Midbrain (tissue), 1 donor: ENCODE measurements around the gene KCNA3.
"Not testable (repeated sequence)": the region's sequence is repeated elsewhere in the genome, so short reads cannot be mapped to it uniquely, and the experiment has no call there.

Experiments
- DNase-seq: peaks from one replicate; lab custom pipeline; 2025; lab: John Stamatoyannopoulos, UW

KCNA3 gene

DNA sequence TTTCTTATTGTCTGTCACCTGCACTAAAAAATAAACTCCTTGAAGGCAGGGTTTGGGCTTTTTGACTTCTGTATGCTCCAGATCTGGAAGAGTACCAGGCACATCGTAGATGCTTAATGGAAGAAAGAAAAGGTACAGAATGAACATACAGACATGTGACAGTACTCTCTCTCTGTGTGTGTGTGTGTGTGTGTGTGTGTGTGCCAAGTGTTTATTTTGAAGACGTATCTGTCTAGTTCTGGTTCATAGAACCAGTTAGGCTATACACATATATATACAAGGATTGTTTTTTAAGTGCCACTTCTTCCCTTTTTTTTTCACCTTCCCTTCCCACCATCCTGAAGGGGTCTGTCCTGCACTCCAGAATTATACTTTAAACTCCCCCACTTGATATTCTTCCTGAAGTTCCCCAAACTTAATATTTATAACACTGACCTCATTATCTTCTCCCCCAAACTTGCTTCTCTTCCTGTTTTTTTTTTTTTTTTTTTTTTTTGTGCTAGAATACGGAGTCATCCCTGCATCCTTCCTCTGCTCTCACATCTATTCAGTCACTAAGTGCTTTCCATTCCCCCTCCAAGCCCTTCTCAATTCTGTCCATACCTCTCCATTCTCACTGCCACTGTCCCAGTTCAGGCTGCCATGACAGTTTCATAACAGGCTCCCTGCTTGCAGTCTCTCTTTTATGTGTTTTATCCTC, 5.4 kb upstream of the KCNA3 start:
- DNase-seq, result no peak

DNA sequence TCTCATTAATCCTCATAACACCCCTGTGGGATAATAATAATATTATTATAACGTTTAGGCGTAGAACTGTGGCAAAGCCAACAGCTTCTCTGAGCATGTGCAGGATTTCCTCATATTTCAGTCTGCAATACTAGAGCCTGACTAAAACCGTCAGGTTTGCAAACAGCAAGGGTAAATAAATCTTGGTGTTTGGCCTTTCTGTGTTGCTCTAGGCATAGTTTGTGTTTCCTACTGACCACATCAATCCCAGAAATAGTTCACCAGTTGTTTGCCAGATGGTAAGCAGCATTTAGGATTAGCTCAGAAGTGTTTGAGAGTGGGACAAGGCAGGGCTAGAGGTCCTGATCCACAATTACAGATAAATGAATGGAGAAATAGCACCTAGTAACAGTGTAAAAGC, 2.8 kb upstream of the KCNA3 start:
- no peak for DNase-seq

DNA sequence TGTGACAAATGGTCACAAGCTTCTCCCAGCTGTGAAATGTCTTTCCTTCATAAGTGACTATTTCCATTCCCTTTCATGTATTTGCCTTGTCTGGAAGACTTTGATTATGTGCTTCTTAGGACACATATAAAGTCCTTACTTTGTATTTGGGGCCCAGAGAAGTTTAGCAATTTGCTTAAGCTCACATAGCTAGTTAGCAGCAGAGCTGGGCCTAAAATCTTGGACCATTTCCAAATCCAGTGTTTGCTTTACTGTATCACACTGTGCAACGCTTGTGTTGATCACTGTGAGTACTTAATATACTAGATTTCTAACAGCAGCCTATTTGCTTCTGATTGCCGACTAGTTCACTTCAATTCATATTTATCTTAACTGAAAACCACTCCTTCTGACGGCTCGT, 2.2 kb upstream of the KCNA3 start:
- DNase-seq, result no peak

DNA sequence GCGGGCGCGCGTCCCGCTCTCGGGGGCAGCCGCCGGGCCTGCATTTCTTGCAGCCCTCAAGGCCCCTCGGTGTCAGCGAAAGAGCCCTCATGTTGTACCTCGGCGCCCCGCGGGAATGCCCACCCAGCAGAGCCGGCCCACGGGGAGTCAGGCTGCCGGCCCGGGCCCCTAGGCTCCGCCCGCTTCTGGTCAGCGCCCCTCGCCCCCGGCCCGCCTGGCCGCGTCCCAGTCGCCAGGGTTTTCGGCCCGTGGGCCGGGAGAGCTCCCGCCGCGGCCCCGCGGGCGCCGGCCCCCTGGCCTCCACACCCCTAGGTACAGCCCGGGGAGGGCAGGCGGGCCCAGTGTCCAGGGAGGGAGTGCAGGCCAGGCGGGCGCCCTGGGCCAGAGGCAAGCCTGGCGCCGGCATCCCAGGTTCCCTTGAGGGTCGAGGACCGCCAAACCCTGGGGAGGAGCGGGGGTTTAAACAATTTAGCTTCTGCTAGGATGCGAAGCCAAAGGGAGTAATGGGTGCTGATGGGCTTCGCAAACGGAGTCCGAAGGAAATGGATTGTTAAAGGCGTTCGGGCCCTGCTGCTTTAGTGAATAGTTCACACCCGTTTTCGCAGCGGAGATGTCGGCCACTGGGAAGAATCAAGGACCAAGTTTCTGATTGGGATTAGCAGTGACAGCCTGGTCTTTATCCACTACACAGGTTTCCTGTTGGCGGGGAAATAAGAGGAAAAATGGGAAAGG, 486 bp upstream of the KCNA3 start:
- no peak for DNase-seq

DNA sequence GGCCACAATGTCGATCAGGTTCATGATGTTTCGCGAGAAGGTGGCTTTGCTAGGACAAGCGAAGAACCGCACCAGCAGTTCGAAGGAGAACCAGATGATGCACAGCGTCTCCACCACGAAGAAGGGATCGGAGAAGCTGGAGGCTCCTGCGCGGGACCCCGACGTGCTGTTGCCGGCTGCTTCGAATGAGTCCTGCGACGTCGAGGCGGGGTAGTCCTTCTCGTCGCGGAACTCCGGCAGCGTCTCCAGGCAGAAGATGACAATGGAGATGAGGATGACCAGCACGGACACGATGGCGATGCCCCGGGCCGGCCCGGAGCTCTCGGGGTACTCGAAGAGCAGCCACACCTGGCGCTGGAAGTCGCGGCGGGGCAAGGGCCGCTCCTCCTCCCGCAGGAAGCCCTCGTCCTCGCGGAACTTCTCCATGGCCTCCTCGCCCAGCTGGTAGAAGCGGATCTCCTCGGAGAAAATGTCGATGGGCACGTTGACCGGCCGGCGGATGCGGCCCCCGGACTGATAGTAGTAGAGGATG, 869 bp downstream of the KCNA3 start:
- DNase-seq, result no peak

DNA sequence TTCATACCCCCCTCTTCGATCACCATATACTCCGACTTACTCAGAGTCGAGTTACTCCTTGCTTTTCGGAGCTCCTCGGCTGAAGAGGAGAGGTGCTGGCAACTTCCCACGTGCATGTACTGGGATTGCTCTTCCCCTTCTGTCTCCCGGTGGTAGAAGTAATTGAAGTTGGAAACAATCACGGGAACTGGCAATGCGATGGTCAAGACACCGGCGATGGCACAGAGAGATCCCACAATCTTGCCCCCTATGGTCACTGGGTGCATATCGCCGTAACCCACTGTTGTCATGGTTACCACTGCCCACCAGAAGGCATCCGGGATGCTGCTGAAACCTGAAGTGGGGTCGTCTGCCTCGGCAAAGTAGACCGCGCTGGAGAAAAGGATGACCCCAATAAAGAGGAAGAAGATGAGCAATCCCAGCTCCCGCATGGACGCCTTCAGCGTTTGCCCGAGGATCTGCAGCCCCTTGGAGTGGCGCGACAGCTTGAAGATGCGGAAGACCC, 1.5 kb downstream of the KCNA3 start:
- DNase-seq, result no peak

DNA sequence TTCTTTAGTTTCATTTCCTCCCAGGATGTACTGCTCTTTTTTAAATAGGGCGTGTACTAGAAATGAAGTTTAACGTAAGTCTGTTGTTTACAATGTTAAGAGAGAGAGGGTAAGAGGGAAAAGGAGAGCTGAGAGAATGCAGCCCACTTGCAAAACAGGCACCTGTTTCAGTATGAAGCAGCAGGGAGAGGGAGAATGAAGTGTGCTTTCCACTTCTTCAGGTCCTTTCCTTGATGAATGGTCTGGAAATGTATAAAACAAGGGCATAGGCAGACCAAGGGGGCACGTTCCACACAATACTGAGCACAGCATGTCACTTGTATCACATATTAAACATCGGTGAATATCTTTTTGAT, 2.0 kb downstream of the KCNA3 start:
- DNase-seq, result no peak

DNA sequence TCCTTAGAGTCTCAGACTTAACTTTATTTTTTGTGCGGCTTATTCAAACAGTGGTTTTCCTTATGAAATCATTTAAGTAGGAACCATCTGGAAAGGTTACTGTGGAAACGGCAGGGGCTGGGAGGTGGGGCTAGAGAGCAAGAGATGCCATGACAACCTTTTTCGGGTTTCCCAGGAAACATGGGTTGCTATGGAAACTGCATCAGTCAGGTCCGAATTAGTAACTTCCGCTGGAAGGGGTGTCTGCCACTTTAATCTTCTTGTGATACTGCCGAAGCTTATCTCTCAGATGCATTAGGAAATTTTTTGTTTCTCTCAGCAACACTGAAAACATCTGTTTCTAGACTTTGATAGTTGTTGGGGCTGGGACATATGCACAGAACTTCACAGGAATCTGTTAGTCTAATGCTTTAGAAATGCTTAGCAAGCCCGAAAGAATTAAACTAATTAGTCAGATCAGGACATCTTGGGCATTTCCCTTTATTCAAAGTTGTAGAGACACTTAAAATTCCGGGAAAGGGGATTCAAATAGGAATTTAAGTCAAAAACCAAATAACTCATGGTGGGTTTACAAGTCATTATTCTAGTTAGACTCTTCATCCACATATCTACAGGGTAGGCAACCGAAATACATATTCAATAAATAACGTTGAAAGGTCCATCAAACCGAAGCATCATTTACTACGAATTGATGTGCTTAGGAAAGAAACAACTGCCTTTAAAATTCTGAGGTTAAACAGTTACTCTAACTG, 2.6 kb downstream of the KCNA3 start:
- no peak for DNase-seq

DNA sequence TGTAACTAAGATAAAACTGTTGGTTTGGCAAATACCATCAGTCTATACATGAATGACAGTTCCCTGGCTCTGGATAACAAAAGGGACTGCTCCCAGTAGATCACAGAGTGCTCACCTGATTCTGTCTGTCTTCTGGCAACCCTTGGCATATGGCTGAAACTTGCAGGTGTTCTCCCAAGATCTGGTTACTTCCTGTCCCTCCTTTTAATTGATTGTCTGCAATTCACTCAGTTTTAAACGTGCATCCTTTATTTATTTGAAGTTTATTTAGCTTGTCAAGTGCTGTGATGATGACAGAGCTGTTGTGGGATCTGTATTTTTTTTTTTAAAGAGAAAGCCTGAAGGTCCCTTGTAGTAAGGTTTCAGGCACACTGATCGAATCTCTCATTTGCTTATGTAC, 3.4 kb downstream of the KCNA3 start:
- DNase-seq, result no peak

DNA sequence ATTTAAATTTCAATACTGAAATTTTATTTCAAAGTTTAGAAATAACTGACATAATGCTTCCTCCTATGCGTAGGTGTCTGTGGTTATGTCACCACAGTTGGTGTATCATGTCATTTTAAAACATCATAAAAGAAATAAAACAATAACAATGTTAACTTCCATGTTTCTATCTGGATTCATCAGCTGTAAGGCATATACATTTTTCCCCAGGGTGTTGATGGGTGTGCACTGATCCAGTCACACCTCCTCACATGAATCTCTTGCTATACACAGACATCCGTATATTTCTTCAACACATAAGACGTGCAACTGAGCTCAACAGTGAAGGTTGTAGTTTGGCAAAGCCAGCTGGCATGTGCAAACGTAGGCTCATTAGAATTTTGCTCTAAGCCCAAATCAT, 6.2 kb downstream of the KCNA3 start:
- no peak for DNase-seq

DNA sequence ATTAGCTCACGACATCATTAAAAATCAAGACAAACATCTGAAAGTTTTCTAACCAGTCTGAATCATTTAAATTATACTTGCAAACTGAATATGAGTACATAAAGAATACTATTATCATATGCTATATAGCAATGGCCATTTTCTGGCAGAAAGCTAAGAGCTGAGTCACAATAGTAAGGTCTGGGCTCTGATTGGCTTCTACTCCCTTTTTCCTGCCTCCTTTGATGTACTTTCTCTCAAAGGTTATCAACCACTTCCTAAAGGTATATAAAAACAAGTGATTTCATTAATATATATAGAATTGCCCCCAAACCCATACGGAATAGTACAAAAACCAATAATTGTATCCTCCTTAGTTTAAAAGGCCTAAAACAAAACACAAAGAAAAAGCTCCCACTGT, 7.0 kb downstream of the KCNA3 start:
- DNase-seq, result no peak

DNA sequence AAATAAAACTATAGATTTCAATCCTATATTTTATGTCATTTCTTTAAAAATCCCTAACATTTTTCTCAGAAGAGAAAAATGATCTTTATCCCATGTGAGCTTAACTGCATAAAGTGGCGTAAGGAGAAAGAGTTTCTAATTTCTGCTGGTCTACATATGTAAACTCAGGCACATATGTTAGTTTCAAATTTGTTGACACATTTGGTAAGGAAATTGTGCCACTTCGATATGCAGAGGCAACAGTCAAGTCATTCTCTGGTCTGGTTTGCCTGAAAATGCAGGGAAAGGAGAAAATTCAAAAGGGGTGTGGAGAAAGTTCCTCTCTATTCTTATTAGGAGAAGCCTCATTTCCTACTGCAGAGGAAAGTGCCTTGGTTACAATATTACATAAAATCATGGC, 11.5 kb downstream of the KCNA3 start:
- no peak for DNase-seq

DNA sequence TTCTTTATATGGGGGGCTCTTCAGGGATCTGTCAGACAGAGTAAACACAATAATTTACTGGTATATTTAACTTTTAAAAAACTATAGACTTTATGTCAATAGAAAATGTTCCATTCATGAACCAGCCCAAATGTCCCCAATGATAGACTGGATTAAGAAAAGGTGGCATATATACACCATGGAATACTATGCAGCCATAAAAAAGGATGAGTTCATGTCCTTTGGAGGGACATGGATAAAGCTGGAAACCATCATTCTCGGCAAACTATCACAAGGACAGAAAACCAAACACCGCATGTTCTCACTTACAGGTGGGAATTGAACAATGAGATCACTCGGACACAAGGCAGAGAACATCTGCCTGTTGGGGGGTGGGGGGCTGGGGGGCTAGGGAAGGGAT, 15.2 kb downstream of the KCNA3 start:
- not testable (repeated sequence) for DNase-seq

DNA sequence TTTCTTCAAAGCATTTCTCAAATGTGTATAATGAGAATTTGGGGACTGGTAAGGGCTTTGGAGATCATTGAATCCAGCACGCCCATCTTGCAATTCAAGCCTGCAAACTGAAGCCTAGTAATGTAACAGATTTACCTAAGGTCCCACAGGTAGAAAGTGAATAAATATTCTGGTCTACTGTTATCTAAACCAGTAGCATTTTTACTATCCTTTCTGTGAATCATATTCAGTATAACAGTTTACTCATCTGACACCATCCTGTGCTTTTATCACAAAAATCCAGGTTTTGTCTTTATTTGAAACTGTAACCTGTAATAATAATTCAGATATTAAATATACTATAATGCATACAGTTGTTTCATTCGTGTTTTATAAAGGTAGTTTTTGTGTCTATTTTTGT, 17.4 kb downstream of the KCNA3 start:
- no peak for DNase-seq

DNA sequence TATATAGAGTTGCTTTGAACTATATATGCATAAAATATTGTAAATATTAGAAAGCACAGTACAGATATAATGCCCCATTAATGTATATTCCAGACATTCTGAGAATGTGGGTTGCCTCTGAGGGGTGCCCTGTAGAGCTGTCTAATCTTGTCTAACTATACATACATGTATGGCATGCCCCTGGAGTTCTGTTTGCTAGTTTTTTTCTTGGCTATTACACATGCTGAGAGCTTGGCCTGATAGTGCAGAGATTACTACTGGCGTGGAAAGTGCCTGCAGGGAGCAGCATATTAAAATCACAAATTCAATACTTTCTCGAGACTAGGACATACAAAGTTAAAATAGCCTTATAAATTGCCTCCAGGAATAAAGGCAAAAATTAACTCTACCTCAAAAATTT, 24.1 kb downstream of the KCNA3 start:
- DNase-seq, result no peak

DNA sequence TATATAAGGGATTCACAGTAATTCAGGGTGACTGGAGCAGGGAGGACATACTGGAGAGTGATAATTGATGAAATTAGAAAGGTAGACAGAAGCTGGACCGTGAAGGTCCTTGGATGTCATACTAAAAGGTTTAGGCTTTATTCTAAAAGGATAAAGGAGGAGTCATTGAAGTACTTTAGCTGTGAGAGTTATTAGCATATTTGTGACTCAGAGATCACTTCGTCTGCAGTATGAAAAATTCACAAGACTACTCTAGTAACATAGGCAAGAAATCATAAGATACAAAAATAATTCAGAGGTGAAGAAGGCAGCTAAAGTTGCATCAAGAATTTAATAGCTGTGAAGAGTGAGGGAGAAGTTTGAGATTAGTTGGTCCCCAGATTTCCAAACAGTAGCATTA, 26.3 kb downstream of the KCNA3 start:
- no peak for DNase-seq

DNA sequence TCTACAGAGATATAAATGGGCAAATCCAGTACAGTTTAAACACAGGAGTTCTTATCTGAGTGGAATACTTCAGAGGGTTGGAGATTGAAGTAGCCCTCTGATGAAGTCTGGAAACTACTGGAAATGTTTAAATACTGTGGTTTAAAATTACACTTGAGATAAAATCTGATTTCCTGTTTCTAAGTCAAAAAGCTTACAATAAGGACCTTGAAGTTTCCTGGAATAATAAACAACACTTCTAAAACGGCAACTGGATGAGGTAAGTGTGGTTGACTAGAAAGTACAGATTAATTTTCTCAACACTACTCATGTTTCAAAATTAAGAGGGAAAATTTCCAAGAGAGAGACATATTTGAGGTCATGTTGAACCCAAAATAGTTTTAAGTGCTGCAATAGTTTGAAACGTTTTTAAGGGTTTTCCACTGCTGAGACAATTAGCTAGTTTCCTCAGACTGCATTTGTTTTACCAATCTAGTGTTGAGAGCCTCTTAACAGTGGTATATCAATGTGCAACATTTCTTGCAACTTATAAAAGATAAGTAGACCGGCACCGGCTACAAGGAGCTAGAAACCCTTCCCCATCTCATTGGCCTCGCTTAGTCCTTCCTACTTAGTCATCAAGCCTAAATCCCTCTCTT, 27.4 kb downstream of the KCNA3 start:
- DNase-seq, result no peak

DNA sequence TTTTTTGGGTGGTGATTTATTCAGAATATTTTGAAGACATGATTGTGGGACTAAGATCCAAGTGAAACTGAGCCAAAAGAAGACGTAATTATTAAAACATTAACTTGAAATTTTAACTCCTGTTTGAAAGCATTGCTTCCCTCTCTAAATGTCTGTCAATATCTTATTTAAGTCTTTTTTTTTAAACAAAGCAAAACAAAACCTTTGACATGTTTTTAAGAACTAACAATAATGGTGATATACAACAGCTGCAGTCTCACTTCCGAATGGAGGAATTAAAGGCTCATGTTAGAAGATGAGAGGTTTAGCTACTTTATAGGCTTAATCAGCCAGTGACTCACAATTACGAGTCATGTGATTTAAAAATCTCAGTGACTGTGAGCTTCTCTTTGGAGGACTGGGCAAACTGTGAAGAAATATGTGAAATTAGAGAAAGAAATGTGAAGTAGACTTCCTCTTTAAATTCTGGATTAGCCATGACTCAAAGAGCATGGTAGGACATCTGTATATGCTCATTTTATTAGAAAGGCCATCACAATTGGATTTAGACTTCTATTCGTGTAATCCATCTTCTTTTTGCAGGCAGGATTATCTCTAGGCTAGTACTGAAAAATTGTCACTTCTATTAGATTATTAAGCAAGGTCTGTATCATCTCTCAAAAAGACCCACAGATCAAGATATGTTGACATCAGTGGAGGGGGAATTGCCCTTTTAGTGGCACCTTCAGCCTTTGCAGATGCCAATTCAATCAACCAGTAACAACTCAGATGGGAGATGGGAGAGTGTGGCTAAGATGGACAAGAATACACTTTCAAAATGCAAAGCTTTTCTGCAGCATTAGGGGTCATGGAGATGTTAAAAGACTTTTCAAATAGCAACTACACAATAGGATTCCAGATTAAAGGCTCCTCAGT, 28.7 kb downstream of the KCNA3 start:
- no peak for DNase-seq

DNA sequence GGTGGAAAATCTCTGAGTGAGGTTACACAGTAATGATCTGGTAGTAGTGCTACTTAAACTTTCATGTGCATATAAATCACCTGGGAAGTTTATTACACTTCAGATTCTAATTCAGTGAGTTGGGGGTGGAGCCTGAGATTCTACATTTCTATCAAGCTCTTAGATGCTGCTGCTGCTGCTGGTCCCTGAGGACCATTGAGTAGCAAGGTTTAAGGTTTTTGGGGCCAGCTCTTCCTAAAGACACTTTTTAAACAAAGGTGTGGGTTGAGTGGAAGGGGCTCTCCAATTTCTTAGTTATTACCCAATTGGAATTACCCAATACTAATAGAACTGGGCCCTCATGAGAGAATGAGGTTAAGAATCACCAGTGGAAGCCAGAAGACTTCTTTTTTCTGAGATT, 29.5 kb downstream of the KCNA3 start:
- no peak for DNase-seq

DNA sequence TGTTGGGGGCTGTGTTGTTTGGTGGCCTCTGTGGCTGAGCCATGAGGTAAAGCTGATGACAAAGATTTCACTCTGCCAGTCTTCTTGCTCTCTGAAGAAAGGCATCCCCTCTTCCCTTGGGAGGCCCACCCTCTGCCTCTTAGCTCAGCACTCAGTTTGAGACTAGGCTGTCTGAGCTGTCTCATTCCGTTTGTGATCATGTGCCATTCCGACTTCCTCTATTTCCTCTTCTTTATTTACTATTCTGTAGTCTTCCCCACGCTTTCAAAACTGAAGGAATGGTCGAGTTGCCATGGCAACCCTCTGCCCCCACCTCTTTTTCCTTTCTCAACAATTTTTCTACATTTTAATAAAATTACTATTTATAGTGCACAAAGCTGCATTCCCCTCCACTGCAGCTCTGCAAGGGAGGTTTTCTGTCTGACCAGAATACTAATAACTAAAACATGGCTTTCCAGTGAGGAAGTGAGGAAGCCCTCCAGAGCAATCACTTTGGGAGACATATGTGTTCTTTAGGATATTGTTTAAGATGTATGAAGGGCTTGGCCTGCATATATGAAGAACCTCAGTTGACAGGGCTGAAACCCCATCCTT, 30.8 kb downstream of the KCNA3 start:
- no peak for DNase-seq
